ENCODE measurements around the gene BAD. TPM values are rescaled to one million over a fixed set of nuclear protein-coding genes. Genes with fewer than 3 reads are reported as not detected.

The BAD gene
- total and polyA plus RNA-seq, 9 donors, result 3.4 to 125 (median 63.6) TPM

- peak; percentile 24 to 57 (median 30) for DNase-seq
- H3K27ac ChIP-seq, result no peak overlapping the region
These were observed 61.3 kb downstream of the BAD start for GRCh38 chr11:64223001-64223651.

DNA sequence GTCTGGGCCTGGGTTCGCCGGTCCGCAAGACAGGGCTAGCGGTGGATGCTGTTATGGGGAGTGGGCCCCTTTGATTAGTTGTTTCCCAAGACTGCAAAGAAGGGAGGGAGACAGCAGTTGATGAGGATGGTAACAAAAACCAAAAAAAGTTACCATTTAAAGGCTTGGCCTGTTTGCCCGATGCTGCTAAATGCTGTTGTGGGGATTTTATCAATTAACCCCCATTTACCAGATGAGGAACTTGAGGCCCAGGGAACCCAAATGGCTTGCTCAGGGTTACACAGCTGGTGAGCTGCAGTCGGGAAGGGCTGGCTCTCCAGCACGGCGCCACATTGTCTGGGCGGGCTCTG is 61.8 kb downstream of the BAD start:
- DNase-seq, result no peak
- H3K27me3 ChIP-seq, result no peaks in the 10 kb centered on the region
- H3K36me3 ChIP-seq, result no peaks in the 10 kb centered on the region
- no peak overlapping the region for H3K27ac ChIP-seq
- peaks cover 20% of the 10 kb centered on the region for H3K4me1 ChIP-seq (ENCODE audit: insufficient read depth)
- TF ChIP-seq POLR2A (IDR thresholded peaks at IDR 0.05) (no peak), CTCF (IDR thresholded peaks at IDR 0.05) (no peak)
- intact Hi-C loops (cut with DNase I), result no loop called here
- no peaks in the 10 kb centered on the region for H3K9me3 ChIP-seq
- whole genome bisulfite sequencing, 3 donors, result 54 to 69% (median 62%) methylated on average over 9 of the region's 9 CpGs
- H3K4me3 ChIP-seq, result no peak overlapping the region

More at GRCh38 chr11:64223001-64223651, 61.3 kb downstream of the BAD start:
- TF ChIP-seq EP300 (IDR thresholded peaks at IDR 0.05) (no peak), CTCF (IDR thresholded peaks at IDR 0.05) (no peak), POLR2A (IDR thresholded peaks at IDR 0.05) (no peak)
- no peaks in the 10 kb centered on the region for H3K27me3 ChIP-seq
- H3K36me3 ChIP-seq, result no peaks in the 10 kb centered on the region
- WGBS, 3 donors, result 63 to 70% (median 67%) methylated on average over 24 of the region's 24 CpGs
- H3K4me3 ChIP-seq, result no peak overlapping the region
- H3K4me1 ChIP-seq (ENCODE audit: insufficient read depth), result peaks cover 20% of the 10 kb centered on the region
- H3K9me3 ChIP-seq, result no peaks in the 10 kb centered on the region
- intact Hi-C loops (cut with DNase I), result no loop called here

DNA sequence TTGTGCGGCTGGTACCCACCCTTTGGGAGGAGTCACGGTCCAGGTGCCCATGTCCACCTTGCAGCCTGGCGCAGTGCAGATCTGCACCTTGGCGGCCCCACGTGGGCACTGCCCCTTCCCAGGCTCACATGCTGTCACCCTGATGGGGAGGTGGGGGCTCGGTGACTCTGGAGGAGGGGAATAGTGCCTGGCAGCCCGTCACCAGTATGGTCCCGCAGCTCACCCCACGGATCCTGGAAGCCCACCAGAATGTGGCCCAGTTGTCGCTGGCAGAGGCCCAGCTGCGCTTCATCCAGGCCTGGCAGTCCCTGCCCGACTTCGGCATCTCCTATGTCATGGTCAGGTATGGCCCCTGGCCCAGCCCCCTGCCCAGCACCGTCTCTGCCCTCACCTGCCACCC is 63.7 kb downstream of the BAD start:
- H3K9me3 ChIP-seq, result no peaks in the 10 kb centered on the region

DNA sequence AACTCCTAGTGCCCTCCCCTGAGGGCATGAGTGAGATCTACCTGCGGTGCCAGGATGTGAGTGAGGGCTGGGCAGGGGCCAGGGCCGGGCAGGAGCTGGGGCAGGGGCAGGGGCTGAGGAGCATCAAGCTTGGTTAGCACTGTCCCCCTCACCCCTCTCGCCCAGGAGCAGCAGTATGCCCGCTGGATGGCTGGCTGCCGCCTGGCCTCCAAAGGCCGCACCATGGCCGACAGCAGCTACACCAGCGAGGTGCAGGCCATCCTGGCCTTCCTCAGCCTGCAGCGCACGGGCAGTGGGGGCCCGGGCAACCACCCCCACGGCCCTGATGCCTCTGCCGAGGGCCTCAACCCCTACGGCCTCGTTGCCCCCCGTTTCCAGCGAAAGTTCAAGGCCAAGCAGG is 64.2 kb downstream of the BAD start:
- Histone ChIP-seq H3K4me1 (ENCODE audit: insufficient read depth) (peaks cover 5% of the 10 kb centered on the region), H3K9me3 (no peaks in the 10 kb centered on the region), H3K27ac (no peak overlapping the region), H3K4me3 (no peak overlapping the region), H3K36me3 (no peaks in the 10 kb centered on the region), H3K27me3 (no peaks in the 10 kb centered on the region)
- intact Hi-C loops (cut with DNase I), result no loop called here
- 79 to 83% (median 80%) methylated on average over 16 to 17 of the region's 17 CpGs for WGBS, 3 donors
- TF ChIP-seq CTCF (IDR thresholded peaks at IDR 0.05) (no peak), EP300 (IDR thresholded peaks at IDR 0.05) (no peak), POLR2A (IDR thresholded peaks at IDR 0.05) (no peak)
- no peak for DNase-seq

More for the DNA sequence above, 63.7 kb downstream of the BAD start:
- WGBS, 3 donors, result 84 to 95% (median 85%) methylated on average over 14 of the region's 14 CpGs
- Histone ChIP-seq H3K4me1 (ENCODE audit: insufficient read depth) (peaks cover 8% of the 10 kb centered on the region), H3K27ac (no peak overlapping the region), H3K36me3 (no peaks in the 10 kb centered on the region), H3K4me3 (no peak overlapping the region), H3K27me3 (no peaks in the 10 kb centered on the region)
- intact Hi-C loops (cut with DNase I), result no loop called here
- peak in 3 of 5 donors; percentile 28 to 45 (median 37) for DNase-seq
- TF ChIP-seq EP300 (IDR thresholded peaks at IDR 0.05), result no peak

Small RNAs within 50 kb of the gene (small RNA-seq; reads per million reads assigned to genes)
- gene RF00019, result not detected

Other genes starting within 250 kb of the BAD start
- gene FLRT1, start 248.7 kb downstream of the BAD start, total RNA-seq, result 1 to 10 TPM in 1 of 7 donors, under 1 TPM in 6; 0.23 to 1.2 (median 0.45) TPM
- under 1 TPM; 0.13 to 0.17 TPM for gene FLRT1, start 248.7 kb downstream of the BAD start, polyA plus RNA-seq
- gene MACROD1, start 118.6 kb downstream of the BAD start, total RNA-seq, result 10 to 100 TPM; 24.9 to 50.2 (median 34.2) TPM
- 10 to 100 TPM; 21.1 to 24.1 TPM for gene MACROD1, start 118.6 kb downstream of the BAD start, polyA plus RNA-seq
- gene STIP1, start 98.5 kb downstream of the BAD start, total RNA-seq, result 100 to 1,000 TPM in 4 of 7 donors, 10 to 100 TPM in 3; 56.8 to 178 (median 111) TPM
- gene STIP1, start 98.5 kb downstream of the BAD start, polyA plus RNA-seq, result 100 to 1,000 TPM in 1 of 2 donors, 10 to 100 TPM in 1; 48.4 to 238 TPM
- gene FERMT3, start 77.9 kb downstream of the BAD start, total RNA-seq, result 10 to 100 TPM in 2 of 7 donors, 1 to 10 TPM in 5; 3.7 to 19.7 (median 7.5) TPM
- 1 to 10 TPM; 2.2 to 6.4 TPM for gene FERMT3, start 77.9 kb downstream of the BAD start, polyA plus RNA-seq
- gene TRPT1, start 58.5 kb downstream of the BAD start, total RNA-seq, result 10 to 100 TPM; 23.4 to 41.4 (median 32.6) TPM
- 10 to 100 TPM; 16.6 to 37.4 TPM for gene TRPT1, start 58.5 kb downstream of the BAD start, polyA plus RNA-seq
- 10 to 100 TPM; 31.8 to 52.7 (median 42.2) TPM for gene NUDT22, start 58.4 kb downstream of the BAD start, total RNA-seq
- gene NUDT22, start 58.4 kb downstream of the BAD start, polyA plus RNA-seq, result 10 to 100 TPM in 1 of 2 donors, 1 to 10 TPM in 1; 4.8 to 32.3 TPM
- 10 to 100 TPM; 25.0 to 62.2 (median 43.1) TPM for gene DNAJC4, start 54.1 kb downstream of the BAD start, total RNA-seq
- 10 to 100 TPM; 28.8 to 69.1 TPM for gene DNAJC4, start 54.1 kb downstream of the BAD start, polyA plus RNA-seq
- gene VEGFB, start 50.1 kb downstream of the BAD start, total RNA-seq, result 100 to 1,000 TPM in 5 of 7 donors, 10 to 100 TPM in 2; 27.4 to 164 (median 125) TPM
- 100 to 1,000 TPM in 1 of 2 donors, 10 to 100 TPM in 1; 81.9 to 124 TPM for gene VEGFB, start 50.1 kb downstream of the BAD start, polyA plus RNA-seq
- 10 to 100 TPM; 41.4 to 88.0 (median 49.5) TPM for gene FKBP2, start 43.6 kb downstream of the BAD start, total RNA-seq
- 100 to 1,000 TPM in 1 of 2 donors, 10 to 100 TPM in 1; 25.1 to 132 TPM for gene FKBP2, start 43.6 kb downstream of the BAD start, polyA plus RNA-seq
- 10 to 100 TPM; 27.8 to 71.3 (median 60.3) TPM for gene PPP1R14B, start 37.7 kb downstream of the BAD start, total RNA-seq
- 10 to 100 TPM; 15.1 to 36.0 TPM for gene PPP1R14B, start 37.7 kb downstream of the BAD start, polyA plus RNA-seq
- gene PLCB3, start 33.1 kb downstream of the BAD start, total RNA-seq, result 10 to 100 TPM; 13.5 to 44.8 (median 29.9) TPM
- 10 to 100 TPM in 1 of 2 donors, 1 to 10 TPM in 1; 5.3 to 16.9 TPM for gene PLCB3, start 33.1 kb downstream of the BAD start, polyA plus RNA-seq
- gene GPR137, start 1.2 kb upstream of the BAD start, total RNA-seq, result 10 to 100 TPM in 6 of 7 donors, 1 to 10 TPM in 1; 9.1 to 30.9 (median 23.8) TPM
- 10 to 100 TPM in 1 of 2 donors, 1 to 10 TPM in 1; 3.1 to 23.2 TPM for gene GPR137, start 1.2 kb upstream of the BAD start, polyA plus RNA-seq
- not detected for gene KCNK4, start 6.6 kb upstream of the BAD start, total RNA-seq
- not detected for gene KCNK4, start 6.6 kb upstream of the BAD start, polyA plus RNA-seq
- not detected for gene CATSPERZ, start 15.7 kb upstream of the BAD start, total RNA-seq
- not detected for gene CATSPERZ, start 15.7 kb upstream of the BAD start, polyA plus RNA-seq
- 10 to 100 TPM in 6 of 7 donors, 1 to 10 TPM in 1; 9.2 to 17.4 (median 15.7) TPM for gene ESRRA, start 20.9 kb upstream of the BAD start, total RNA-seq
- gene ESRRA, start 20.9 kb upstream of the BAD start, polyA plus RNA-seq, result 10 to 100 TPM in 1 of 2 donors, 1 to 10 TPM in 1; 2.3 to 11.9 TPM
- gene TRMT112, start 32.9 kb upstream of the BAD start, total RNA-seq, result 100 to 1,000 TPM; 207 to 432 (median 275) TPM
- gene TRMT112, start 32.9 kb upstream of the BAD start, polyA plus RNA-seq, result 100 to 1,000 TPM; 272 to 383 TPM
- 100 to 1,000 TPM; 160 to 400 (median 192) TPM for gene PRDX5, start 33.5 kb upstream of the BAD start, total RNA-seq
- 100 to 1,000 TPM; 272 to 334 TPM for gene PRDX5, start 33.5 kb upstream of the BAD start, polyA plus RNA-seq
- gene CCDC88B, start 55.5 kb upstream of the BAD start, total RNA-seq, result 1 to 10 TPM; 3.4 to 7.5 (median 3.5) TPM
- 1 to 10 TPM in 1 of 2 donors, under 1 TPM in 1; 0.95 to 3.6 TPM for gene CCDC88B, start 55.5 kb upstream of the BAD start, polyA plus RNA-seq
- gene RPS6KA4, start 74.5 kb upstream of the BAD start, total RNA-seq, result 10 to 100 TPM in 6 of 7 donors, 1 to 10 TPM in 1; 7.3 to 31.4 (median 16.9) TPM
- gene RPS6KA4, start 74.5 kb upstream of the BAD start, polyA plus RNA-seq, result 10 to 100 TPM in 1 of 2 donors, 1 to 10 TPM in 1; 4.0 to 12.1 TPM

Data from ovary (tissue), 9 donors.